Measurements from ENCODE around the gene TBC1D3B.

Gene TBC1D3B

DNA sequence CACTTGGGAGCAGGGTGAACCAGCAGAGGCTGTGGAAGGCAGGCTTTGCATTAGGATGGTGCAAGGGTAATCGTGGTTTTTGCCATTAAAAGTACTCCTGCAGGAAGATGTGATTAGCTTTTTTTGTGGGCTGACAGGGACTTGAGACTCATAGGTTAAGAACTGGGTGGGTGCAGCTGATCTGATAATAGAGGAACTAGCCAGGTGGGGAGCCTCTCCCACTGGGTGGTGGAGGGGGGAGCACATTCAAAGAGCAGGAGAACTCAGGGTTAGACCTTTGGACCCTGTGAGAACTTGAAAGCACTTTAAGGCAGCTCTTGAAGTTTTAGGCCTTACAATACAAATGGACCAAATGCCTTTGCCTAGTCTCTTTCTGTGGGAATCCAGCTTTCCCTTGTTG lies 40.4 kb downstream of the TBC1D3B start:
- DNase-seq = no peak
- Histone ChIP-seq H2AFZ (ENCODE audit: low read length) (no peak overlapping the region), H3K9ac (ENCODE audit: low read length) (no peak overlapping the region), H3F3A (ENCODE audit: insufficient read depth, low read length) (no peaks in the 10 kb centered on the region), H3K27ac (ENCODE audit: low read length) (no peak overlapping the region), H3K4me2 (ENCODE audit: low read depth, low read length) (no peak overlapping the region), H3K36me3 (replicated peaks; ENCODE audit: insufficient read depth, low read length) (no peaks in the 10 kb centered on the region), H4K20me1 (ENCODE audit: insufficient read depth, low read length) (no peaks in the 10 kb centered on the region), H3K9me3 (replicated peaks; ENCODE audit: insufficient read depth, low read length) (no peaks in the 10 kb centered on the region), H3K27me3 (replicated peaks; ENCODE audit: insufficient read depth, low read length) (no peaks in the 10 kb centered on the region), H3K9me2 (replicated peaks; ENCODE audit: insufficient read depth, low read length) (no peaks in the 10 kb centered on the region), H3K79me2 (ENCODE audit: low read length) (no peaks in the 10 kb centered on the region), H3K4me3 (ENCODE audit: low read length) (no peak overlapping the region), H3K4me1 (ENCODE audit: low read length) (peaks cover 17% of the 10 kb centered on the region)
- TF ChIP-seq, protein P1, sequence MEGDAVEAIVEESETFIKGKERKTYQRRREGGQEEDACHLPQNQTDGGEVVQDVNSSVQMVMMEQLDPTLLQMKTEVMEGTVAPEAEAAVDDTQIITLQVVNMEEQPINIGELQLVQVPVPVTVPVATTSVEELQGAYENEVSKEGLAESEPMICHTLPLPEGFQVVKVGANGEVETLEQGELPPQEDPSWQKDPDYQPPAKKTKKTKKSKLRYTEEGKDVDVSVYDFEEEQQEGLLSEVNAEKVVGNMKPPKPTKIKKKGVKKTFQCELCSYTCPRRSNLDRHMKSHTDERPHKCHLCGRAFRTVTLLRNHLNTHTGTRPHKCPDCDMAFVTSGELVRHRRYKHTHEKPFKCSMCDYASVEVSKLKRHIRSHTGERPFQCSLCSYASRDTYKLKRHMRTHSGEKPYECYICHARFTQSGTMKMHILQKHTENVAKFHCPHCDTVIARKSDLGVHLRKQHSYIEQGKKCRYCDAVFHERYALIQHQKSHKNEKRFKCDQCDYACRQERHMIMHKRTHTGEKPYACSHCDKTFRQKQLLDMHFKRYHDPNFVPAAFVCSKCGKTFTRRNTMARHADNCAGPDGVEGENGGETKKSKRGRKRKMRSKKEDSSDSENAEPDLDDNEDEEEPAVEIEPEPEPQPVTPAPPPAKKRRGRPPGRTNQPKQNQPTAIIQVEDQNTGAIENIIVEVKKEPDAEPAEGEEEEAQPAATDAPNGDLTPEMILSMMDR (IDR thresholded peaks at IDR 0.05; ENCODE audit: low read length) = no peak
- TF ChIP-seq EZH2 (optimal IDR thresholded peaks at IDR 0.05; ENCODE audit: low read depth, low read length) (no peak), EZH2phosphoT487 (IDR thresholded peaks at IDR 0.05; ENCODE audit: low read length) (no peak)

DNA sequence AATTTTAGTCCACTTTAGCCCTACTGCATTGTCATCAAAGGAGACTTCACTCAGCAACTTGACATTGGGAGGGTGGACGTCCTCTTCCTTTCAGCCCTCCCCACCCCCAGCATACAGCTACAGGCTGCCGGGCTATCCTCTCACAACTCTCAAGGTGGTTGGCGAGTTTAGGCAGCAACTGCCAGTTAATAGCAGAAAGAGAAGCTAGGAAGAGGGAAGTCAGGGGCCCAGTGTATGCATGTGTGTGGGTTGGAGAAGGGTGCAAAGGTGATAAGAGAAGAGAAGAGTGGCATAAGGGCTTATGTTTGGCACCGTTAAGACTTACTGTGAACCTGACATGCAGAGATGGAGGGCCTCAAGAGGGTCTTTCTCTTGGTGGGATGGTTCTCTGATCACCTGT lies 41.0 kb downstream of the TBC1D3B start:
- Histone ChIP-seq H3K27ac (ENCODE audit: low read length) (no peak overlapping the region), H3K4me1 (ENCODE audit: low read length) (peaks cover 17% of the 10 kb centered on the region), H2AFZ (ENCODE audit: low read length) (no peak overlapping the region), H3K9ac (ENCODE audit: low read length) (no peak overlapping the region), H3F3A (ENCODE audit: insufficient read depth, low read length) (no peaks in the 10 kb centered on the region), H3K9me2 (replicated peaks; ENCODE audit: insufficient read depth, low read length) (no peaks in the 10 kb centered on the region), H3K27me3 (replicated peaks; ENCODE audit: insufficient read depth, low read length) (no peaks in the 10 kb centered on the region), H3K79me2 (ENCODE audit: low read length) (no peaks in the 10 kb centered on the region), H3K36me3 (replicated peaks; ENCODE audit: insufficient read depth, low read length) (no peaks in the 10 kb centered on the region), H3K4me3 (ENCODE audit: low read length) (no peak overlapping the region), H4K20me1 (ENCODE audit: insufficient read depth, low read length) (no peaks in the 10 kb centered on the region), H3K9me3 (replicated peaks; ENCODE audit: insufficient read depth, low read length) (no peaks in the 10 kb centered on the region), H3K4me2 (ENCODE audit: low read depth, low read length) (no peak overlapping the region)
- no peak for DNase-seq
- TF ChIP-seq EZH2phosphoT487 (IDR thresholded peaks at IDR 0.05; ENCODE audit: low read length) (no peak), EZH2 (optimal IDR thresholded peaks at IDR 0.05; ENCODE audit: low read depth, low read length) (no peak)
- TF ChIP-seq, protein P1 (IDR thresholded peaks at IDR 0.05; ENCODE audit: low read length) = no peak

DNA sequence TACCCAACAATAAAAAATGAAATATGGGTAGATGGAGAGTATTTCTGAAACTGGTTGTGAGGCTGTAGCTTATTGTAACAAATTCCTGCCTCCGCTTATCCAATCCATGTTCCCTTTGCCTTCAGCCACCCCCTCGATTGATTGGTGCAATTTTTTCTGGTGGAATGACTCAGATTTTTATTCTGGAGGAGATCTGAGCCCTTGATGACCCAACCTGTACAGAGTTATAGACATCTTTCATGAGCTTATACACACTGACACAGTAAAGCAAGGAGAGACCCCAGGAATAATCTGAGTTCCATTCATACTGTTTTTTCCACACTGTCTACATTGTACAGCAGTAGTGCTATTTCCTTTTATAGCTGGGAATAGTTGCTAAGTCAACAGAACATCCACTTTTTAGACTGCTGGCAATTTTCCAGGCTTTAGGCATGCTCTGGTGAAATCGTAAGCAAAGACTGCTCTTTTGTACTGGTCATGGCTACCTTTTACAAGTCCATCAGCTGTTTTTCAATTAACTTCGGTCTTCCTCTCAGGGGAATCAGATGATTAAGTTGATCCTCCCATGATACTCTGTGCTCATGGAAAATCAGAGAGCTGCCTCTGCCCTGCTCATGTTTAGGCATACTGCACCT lies 42.7 kb downstream of the TBC1D3B start:
- H3K4me3 ChIP-seq (ENCODE audit: low read length) = no peak overlapping the region
- no peaks in the 10 kb centered on the region for H3K27me3 ChIP-seq (replicated peaks; ENCODE audit: insufficient read depth, low read length)
- no peaks in the 10 kb centered on the region for H3K9me2 ChIP-seq (replicated peaks; ENCODE audit: insufficient read depth, low read length)
- no peaks in the 10 kb centered on the region for H3F3A ChIP-seq (ENCODE audit: insufficient read depth, low read length)
- no peaks in the 10 kb centered on the region for H4K20me1 ChIP-seq (ENCODE audit: insufficient read depth, low read length)
- no peak overlapping the region for H3K27ac ChIP-seq (ENCODE audit: low read length)
- DNase-seq = no peak
- no peak overlapping the region for H3K4me2 ChIP-seq (ENCODE audit: low read depth, low read length)
- no peaks in the 10 kb centered on the region for H3K79me2 ChIP-seq (ENCODE audit: low read length)
- H3K9ac ChIP-seq (ENCODE audit: low read length) = no peak overlapping the region
- peaks cover 17% of the 10 kb centered on the region for H3K4me1 ChIP-seq (ENCODE audit: low read length)
- no peak overlapping the region for H2AFZ ChIP-seq (ENCODE audit: low read length)
- no peak for TF ChIP-seq EZH2 (optimal IDR thresholded peaks at IDR 0.05; ENCODE audit: low read depth, low read length)
- TF ChIP-seq, protein P1 (IDR thresholded peaks at IDR 0.05; ENCODE audit: low read length) = no peak
- TF ChIP-seq EZH2phosphoT487 (IDR thresholded peaks at IDR 0.05; ENCODE audit: low read length) = no peak
- H3K36me3 ChIP-seq (replicated peaks; ENCODE audit: insufficient read depth, low read length) = no peaks in the 10 kb centered on the region
- H3K9me3 ChIP-seq (replicated peaks; ENCODE audit: insufficient read depth, low read length) = no peaks in the 10 kb centered on the region
